Subcutaneous abdominal adipose tissue (tissue), 5 donors: ENCODE data around the gene KRT81.

Experiments used
- H3K27ac ChIP-seq: one replicate; pipeline ENCODE4 v1.7.0; 2013; ENCODE audit warnings: low read depth, mild to moderate bottlenecking, inconsistent platforms, low read length, moderate library complexity
- H3K27me3 ChIP-seq, 5 donors: one replicate each; pipeline ENCODE4 v1.7.0; 2013; ENCODE audit warnings: low read length in 5 of 5, inconsistent platforms in 1 of 5; ENCODE audit not compliant: control insufficient read depth in 5 of 5, insufficient read depth in 4 of 5
- H3K36me3 ChIP-seq, 5 donors: one replicate each; pipeline ENCODE4 v1.7.0; 2013; ENCODE audit warnings: low read length in 5 of 5; ENCODE audit not compliant: control insufficient read depth in 5 of 5, insufficient read depth in 5 of 5
- H3K4me1 ChIP-seq, 5 donors: one replicate each; pipeline ENCODE4 v1.7.0; 2013; ENCODE audit warnings: low read length in 5 of 5, mild to moderate bottlenecking in 3 of 5, moderate library complexity in 1 of 5; ENCODE audit not compliant: control insufficient read depth in 5 of 5, insufficient read depth in 5 of 5
- H3K4me3 ChIP-seq, 5 donors: one replicate each; pipeline ENCODE4 v1.7.0; 2013; ENCODE audit warnings: low read length in 5 of 5, low read depth in 1 of 5
- H3K9ac ChIP-seq, 5 donors: one replicate each; pipeline ENCODE4 v1.7.0; 2013; ENCODE audit warnings: low read length in 5 of 5, mild to moderate bottlenecking in 4 of 5, moderate library complexity in 3 of 5
- H3K9me3 ChIP-seq, 5 donors: one replicate each; pipeline ENCODE4 v1.7.0; 2013; ENCODE audit warnings: low read length in 5 of 5; ENCODE audit not compliant: control insufficient read depth in 5 of 5
- donor health status: healthy.
- donor health status: healthy.
- donor health status: healthy.
- donor health status: healthy.
- donor health status: healthy.

Gene KRT81

GRCh38 chr12:52331039-52331438, 39.7 kb upstream of the KRT81 start:
- no peaks in the 10 kb centered on the region for H3K4me1 ChIP-seq
- no peak overlapping the region for H3K27ac ChIP-seq
- H3K4me3 ChIP-seq, result no peak overlapping the region
- no peaks in the 10 kb centered on the region for H3K36me3 ChIP-seq
- H3K27me3 ChIP-seq, result peaks cover 0 to 15% (median 3%) of the 10 kb centered on the region in 5 donors
- H3K9me3 ChIP-seq, result peaks cover 0 to 8% (median 7%) of the 10 kb centered on the region in 5 donors
- H3K9ac ChIP-seq, result no peak overlapping the region

DNA sequence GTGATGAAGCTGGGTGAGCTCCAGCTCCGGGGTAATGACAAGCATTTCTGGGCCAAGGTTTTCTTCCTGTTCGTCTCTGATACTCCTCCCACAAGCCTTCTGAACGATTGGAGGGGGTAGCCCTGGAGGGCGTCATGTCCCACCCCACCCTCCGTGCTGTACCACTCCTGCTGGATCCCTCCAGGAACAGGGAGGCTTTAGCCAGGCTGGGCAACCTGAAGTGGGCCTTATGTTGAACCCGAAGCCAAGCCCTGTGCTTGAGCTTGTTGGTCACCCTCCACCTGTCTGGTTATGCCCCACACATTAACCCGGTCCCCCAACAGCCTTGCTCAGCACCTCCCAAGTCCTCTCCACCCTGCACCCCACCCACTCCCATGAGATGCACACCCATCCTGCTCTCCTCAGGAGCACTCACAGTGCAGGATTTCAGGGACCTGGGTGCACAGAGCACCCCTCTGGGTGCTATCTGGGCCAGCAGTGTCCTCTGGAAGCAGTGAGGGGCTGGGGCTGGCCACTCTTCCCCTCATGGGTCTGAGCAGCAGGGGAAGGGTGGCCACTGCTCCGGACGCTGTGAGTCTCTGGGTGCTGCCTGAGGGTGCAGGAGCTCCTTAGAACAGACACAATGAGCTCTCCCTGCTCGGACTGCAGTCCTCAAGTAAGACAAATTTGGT, 36.6 kb upstream of the KRT81 start:
- Histone ChIP-seq H3K27me3 (peaks cover under 1 to 31% (median 6%) of the 10 kb centered on the region in 5 donors), H3K9ac (no peak overlapping the region), H3K27ac (no peak overlapping the region), H3K36me3 (no peaks in the 10 kb centered on the region), H3K4me1 (no peaks in the 10 kb centered on the region), H3K9me3 (no peaks in the 10 kb centered on the region), H3K4me3 (no peak overlapping the region)

GRCh38 chr12:52327052-52327829, 35.9 kb upstream of the KRT81 start:
- Histone ChIP-seq H3K36me3 (no peaks in the 10 kb centered on the region), H3K9ac (no peak overlapping the region), H3K9me3 (no peaks in the 10 kb centered on the region), H3K4me3 (no peak overlapping the region), H3K27ac (no peak overlapping the region), H3K4me1 (no peaks in the 10 kb centered on the region), H3K27me3 (peaks cover 6 to 36% (median 12%) of the 10 kb centered on the region in 5 donors)

- Histone ChIP-seq H3K4me3 (no peak overlapping the region), H3K36me3 (no peaks in the 10 kb centered on the region), H3K9ac (no peak overlapping the region), H3K4me1 (no peaks in the 10 kb centered on the region), H3K27me3 (peaks cover 22 to 60% (median 36%) of the 10 kb centered on the region in 5 donors), H3K27ac (no peak overlapping the region), H3K9me3 (no peaks in the 10 kb centered on the region)
These were observed 32.8 kb upstream of the KRT81 start for GRCh38 chr12:52324153-52324444.

GRCh38 chr12:52323416-52324152, 32.2 kb upstream of the KRT81 start:
- peaks cover 25 to 60% (median 40%) of the 10 kb centered on the region in 5 donors for H3K27me3 ChIP-seq
- H3K27ac ChIP-seq, result no peak overlapping the region
- no peak overlapping the region for H3K4me3 ChIP-seq
- H3K4me1 ChIP-seq, result no peaks in the 10 kb centered on the region
- H3K9ac ChIP-seq, result no peak overlapping the region
- no peaks in the 10 kb centered on the region for H3K36me3 ChIP-seq
- no peaks in the 10 kb centered on the region for H3K9me3 ChIP-seq

DNA sequence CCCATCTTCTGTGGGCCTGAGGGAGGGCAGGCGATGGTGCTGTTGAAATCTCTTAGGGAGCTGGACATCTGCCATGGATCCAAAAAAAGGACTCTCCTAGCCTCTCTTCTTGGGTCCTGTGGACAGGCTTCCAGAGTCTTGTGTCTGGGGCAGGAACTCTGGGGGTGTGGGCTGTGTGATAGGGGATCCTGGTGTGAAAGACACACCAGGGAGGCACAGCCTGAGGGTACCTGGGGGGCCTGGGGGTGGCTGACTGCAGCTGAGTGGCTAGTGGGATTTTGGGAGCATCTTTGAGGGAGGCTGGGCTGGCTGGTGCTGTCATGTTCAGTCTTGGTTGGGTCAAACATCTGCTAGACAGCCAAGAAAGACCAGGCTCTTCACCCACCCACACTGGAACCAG, 31.7 kb upstream of the KRT81 start:
- Histone ChIP-seq H3K4me1 (no peaks in the 10 kb centered on the region), H3K4me3 (no peak overlapping the region), H3K27ac (no peak overlapping the region), H3K9me3 (no peaks in the 10 kb centered on the region), H3K27me3 (peaks cover 25 to 62% (median 40%) of the 10 kb centered on the region in 5 donors), H3K9ac (no peak overlapping the region), H3K36me3 (no peaks in the 10 kb centered on the region)

GRCh38 chr12:52322069-52322468, 30.7 kb upstream of the KRT81 start:
- Histone ChIP-seq H3K36me3 (no peaks in the 10 kb centered on the region), H3K4me1 (no peaks in the 10 kb centered on the region), H3K4me3 (no peak overlapping the region), H3K9ac (no peak overlapping the region), H3K27ac (no peak overlapping the region), H3K27me3 (peaks cover 25 to 61% (median 40%) of the 10 kb centered on the region in 5 donors), H3K9me3 (no peaks in the 10 kb centered on the region)

DNA sequence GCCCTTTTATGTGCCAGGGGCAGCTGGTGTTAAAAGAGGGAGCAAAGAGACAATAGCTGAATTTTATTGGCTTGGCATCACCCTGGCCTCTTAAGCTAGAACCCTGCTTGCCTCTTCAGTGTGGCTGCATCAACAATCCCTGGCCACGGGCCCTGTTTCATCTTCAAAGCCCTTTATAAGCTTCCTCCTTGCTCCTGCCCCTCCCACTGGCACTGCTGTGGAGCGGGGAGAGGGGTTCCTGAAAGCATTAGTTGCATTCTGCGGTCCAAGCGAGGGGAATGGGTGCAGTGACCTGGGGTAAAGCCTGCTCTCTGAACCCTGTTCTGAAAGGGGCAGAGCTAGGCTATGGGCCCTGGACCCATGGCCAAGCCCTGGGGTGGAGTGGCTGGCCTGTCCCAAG, 30.1 kb upstream of the KRT81 start:
- Histone ChIP-seq H3K27ac (no peak overlapping the region), H3K27me3 (peaks cover 25 to 56% (median 40%) of the 10 kb centered on the region in 5 donors), H3K4me1 (no peaks in the 10 kb centered on the region), H3K36me3 (no peaks in the 10 kb centered on the region), H3K4me3 (no peak overlapping the region), H3K9ac (no peak overlapping the region), H3K9me3 (no peaks in the 10 kb centered on the region)

- Histone ChIP-seq H3K4me1 (no peaks in the 10 kb centered on the region), H3K4me3 (no peak within 1 kb of the TSS), H3K36me3 (no peaks in the 10 kb centered on the region), H3K27me3 (peaks cover 25 to 56% (median 40%) of the 10 kb centered on the region in 5 donors), H3K9me3 (no peaks in the 10 kb centered on the region), H3K27ac (no peak within 1 kb of the TSS), H3K9ac (no peak within 1 kb of the TSS)
These were observed 29.6 kb upstream of the KRT81 start, which contains the start of gene KRT83 for GRCh38 chr12:52320784-52321400. Gene KRT83 (minus strand): TSS chr12:52321398. CDS start chr12:52321335, 63 bp downstream.
